Stimulated activated CD4-positive, alpha-beta T cell treated with anti-CD3 and anti-CD28 coated beads, Interleukin-4, amount 100 ng/mL, for 24 hours (primary cell): ENCODE data around the gene MDM1.

Experiments used
- DNase-seq: peaks from one replicate; pipeline ENCODE4 v3.0.0-alpha.2; 2020

MDM1 gene

DNA sequence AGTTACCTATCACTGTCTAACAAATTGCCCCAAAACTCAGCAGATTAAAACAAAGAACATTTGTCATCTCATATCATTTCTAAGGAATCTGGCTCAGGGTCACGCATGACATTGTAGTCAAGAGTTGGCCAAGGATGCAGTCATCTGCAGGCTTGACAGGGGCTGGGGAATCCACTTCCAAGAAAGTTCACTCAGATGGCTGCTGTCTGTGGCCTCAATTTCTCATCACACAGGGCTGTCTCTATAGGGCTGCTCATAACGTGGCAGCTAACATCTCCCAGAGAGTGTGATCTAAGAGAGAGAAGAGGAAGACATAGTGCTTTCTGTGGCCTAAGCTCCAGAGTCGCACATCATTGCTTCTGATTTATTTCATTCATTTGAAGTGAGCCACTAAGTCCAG lies 61.8 kb downstream of the MDM1 start:
- no peak for DNase-seq

DNA sequence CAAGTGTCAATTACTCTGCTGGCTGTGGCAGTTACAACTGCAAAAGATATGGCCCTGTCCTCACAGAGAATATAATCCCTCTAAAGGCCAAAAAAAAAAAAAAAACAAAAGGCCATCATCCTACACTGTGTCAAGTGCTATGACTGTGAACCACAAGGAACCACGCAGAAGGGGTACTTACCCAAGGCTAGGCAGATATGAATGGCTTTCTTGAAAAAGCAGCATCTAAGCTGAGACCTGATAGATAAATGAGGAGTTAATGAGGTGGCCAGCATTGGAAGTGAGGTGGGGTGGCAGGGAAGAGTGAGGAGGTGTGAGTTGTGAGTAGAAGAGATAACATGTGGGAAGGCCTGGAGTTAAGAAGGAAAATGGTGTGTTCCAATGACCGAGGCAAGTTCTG lies 62.4 kb downstream of the MDM1 start:
- DNase-seq, result no peak

DNA sequence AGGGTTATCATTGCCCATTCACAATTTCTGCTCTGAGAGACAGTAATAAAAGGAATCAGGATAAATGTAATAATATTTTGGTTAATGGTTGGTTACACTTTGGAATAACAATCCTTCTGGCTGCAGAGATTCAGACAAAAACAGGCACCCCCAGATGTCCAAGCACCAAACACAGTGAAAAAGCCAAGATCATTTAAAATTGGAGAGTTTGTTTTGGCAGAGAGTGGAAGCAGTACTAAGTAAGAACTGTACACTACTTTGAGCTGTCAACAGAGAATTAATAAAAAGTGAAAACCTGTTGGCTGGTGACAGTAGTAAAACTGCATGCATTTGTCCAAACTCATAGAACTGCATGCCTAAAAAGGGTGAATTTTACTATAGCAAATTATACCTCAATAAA lies 63.2 kb downstream of the MDM1 start:
- no peak for DNase-seq

DNA sequence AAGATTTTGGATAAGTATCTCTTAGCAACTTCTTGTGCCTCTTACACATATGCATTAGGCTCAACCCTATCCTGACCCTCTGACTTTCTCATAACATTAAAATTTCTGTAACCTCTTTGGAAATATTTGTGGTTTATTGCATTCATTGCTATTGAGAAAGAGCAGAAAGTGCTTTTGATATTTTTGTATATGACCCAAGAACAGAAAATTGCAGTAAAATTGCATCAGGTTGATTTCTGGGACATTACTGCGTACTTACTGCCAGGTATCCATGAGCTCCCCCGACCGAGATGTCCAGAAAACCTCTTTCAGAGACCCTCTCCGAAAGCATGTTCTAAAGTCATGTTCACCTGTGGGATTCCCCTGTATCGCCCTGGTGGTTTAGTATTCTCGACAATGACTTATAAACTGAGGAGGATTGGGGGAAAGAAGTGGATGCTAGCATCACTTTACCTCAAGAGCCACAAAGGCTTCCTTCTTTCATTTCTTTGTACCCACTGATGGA lies 64.2 kb downstream of the MDM1 start:
- DNase-seq, result no peak

DNA sequence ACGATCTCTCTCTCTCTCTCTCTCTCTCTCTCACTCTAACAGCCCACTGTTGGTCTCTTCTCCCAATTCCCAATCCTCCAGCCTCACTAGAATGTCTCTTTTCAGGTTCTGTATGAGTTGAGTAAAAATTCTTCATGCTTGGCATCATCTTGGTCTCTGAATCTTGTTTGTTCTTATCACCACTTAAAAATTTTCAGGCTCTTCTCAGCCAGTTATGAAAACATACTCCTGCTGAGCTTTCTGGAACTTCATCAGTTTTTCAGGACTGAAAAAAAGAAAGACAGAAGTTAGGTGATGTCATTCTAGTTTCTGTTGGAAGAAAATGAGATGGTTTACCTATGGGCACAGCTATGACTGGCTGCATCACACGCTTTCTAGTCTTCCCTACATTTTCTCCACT lies 67.3 kb downstream of the MDM1 start:
- DNase-seq, result no peak

DNA sequence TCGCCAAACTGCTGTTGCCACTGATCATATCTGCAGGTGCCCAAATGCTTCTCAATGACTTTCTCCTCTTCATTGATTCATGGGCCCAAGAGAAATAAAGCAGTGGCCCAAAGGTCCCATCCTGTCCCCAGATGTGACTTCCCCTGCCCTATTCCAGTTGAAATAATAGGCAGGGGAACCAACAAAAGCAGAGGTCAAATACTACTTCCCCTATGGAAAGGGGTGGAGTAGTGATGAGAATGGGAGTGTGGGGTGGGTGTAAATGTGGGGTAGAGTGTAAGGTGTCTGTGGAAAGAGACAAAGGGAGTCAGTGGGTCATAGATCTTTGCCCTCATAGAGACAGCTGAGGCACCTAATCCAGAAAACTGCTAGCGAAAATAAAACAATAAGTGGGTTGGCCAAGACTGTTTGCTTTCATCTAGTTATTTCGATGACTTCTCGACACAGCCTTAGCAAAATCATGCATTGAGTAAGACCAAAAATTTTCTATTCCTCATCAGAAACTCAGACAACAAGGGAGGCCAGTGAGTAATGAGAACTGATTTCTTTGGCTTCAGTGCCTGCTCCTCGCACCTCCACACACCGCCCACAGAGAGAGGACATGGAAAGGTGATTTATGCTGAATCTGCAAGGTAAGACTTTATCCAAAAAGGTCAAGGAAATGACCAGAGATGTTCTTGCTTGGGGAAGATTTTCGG lies 67.9 kb downstream of the MDM1 start:
- DNase-seq, result no peak

DNA sequence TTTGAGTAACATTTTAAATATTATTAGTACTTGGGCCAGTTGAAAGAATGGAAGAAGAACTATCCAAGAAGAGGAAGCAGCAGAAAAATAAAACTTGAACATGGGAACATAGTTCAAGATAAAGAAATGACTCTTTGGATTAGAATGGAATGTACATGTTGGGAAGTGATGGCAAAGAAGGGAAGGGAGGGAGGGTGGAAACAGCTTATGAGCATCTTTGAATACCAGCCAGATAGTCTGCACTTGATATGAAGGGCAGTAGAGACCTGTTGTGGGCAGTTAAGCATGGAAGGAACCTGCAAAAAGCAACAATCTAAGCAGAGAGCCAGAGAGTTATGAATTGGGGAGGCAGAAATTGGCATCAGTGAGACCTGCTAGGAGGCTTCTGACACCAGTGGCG lies 68.8 kb downstream of the MDM1 start:
- DNase-seq, result no peak

DNA sequence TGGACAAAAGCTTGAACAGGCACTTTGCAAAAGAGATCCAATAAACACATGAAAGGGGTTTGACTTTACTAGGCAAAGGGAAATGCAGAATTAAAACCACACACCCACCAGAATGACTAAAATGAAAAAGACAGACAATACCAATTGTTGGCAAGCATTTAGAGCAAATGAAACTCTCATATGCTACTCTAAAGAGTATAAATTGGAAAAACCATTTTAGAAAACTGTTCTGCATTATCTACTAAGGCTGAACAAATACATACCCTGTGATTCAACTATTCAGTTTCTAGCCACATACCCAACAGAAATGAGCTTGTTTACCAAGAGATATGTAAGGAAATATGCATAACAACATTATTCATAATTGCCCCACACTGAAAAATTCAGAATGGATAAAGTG lies 70.3 kb downstream of the MDM1 start:
- DNase-seq, result no peak

DNA sequence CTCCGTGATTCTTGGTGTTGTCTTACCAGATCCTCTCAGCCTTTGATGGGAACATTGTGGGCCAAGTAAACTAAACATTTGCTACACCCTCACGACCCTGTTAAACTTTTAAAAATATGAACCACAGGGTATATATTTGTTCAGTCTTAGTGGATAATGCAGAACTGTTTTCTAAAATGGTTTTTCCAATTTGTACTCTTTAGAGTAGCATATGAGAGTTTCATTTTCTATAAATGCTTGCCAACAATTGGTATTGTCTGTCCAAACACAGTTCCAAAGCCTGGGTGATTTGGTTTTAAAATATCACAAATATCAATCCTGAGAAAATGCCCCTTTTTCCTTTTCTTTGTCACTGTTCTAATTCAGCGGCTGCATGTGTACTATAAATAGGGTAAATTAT lies 72.0 kb downstream of the MDM1 start:
- no peak for DNase-seq

DNA sequence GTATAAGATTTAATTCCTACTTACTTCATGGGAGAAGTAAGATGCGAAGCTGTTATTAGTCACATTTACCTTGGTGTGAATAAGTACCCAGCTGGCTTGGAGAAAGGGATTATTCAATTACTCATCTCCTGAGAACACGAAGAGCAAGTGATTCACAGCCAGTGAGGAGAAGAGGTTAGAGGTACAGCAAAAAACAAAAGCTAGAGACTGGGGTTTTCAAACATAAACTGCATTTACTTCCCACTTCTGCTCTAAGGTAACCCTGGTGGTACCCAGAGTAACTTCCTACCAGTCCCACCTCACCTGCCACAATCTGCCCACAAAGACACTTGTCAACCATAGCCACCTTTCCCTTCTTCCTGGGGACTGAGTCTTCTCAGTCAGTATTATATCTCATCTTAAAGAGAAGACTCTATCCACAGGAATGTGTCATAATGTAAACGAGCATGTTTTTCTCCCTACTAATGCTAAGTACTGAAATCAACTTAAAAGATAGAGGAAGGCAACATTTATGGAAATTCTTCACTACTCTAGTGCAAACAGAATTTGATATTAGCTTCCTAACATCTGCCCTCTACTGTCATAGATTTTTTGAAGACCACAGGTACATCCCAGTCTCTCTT lies 72.7 kb downstream of the MDM1 start:
- peak; percentile 24 for DNase-seq

DNA sequence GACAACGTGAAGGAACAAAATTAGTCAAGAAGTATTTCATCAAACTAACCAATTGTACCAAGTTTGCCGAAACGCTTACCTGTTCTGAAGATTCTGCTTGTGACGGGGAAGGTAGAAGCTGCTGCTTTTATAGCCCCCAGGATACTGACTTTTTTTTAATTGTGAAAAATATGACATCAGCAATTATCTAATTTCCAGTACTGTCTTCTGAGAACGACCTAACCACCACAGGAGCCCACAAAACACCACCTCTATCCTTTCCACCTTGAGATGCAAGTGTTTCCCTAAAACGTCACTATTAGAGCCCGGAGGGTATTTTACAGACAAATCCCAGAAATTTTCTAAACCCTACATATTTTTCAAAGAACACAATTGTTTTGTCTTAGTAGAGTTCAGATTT lies 78.7 kb downstream of the MDM1 start, which contains the start of gene IL22:
TSS of gene IL22 (minus strand) at position 101 of the 400 bp plus-strand sequence. CDS start 156 bp downstream, outside the sequence.
- no peak for DNase-seq

DNA sequence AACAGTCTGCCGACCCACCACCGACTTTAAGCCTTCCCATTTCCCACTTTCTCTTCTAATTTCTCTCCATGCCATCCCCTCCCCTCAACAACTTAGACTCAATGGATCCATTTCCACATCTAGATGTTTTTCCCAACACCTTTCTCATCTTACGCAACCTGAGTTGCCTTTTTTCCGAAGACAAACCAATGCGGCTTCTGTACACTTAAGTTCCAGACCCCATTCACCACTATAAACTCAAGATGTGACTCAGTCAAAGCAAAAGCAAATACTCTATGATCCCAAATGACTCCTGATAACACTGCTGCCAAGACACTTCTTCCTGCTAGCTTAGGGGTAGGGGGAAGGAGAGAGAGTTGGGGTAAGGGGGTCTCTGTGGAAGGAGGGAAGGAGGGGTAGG lies 80.1 kb downstream of the MDM1 start:
- DNase-seq, result no peak

DNA sequence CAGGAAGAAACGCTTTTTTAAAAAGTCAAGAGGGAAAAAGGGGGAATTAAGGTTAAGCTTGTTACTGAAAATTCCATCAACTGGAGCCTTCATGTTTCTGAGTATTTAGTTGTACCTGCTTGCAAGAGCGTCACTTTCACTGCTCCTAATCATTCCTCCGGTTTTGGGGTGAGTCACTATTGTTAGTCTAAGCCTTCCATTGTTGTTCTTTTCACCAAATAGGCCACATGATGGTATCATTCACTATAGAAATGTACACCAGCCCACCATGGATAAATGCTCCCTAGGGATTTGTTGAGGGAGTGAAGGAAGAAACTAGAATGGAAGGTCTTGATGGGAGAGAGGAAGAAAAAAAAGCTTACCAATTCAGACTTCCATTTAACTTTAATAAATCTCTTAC lies 81.7 kb downstream of the MDM1 start:
- no peak for DNase-seq

DNA sequence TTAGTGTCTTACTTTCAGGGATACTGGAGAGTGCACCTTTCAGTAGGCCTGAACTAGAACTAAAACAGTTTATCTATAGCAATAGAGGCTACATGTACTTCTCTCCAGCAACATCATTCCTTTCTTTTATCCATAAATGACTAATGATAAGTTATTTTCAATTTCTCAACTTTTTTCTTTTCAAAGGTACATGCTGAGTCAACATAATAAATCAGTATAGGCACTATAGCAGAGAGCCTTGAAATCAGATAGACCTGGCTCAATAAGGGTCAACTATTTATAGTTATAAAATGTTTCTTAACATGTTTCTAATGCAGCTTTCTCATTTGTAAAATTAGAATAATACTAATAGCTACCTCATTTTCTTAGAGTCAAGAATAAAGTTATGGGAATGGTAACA lies 84.4 kb downstream of the MDM1 start:
- no peak for DNase-seq

DNA sequence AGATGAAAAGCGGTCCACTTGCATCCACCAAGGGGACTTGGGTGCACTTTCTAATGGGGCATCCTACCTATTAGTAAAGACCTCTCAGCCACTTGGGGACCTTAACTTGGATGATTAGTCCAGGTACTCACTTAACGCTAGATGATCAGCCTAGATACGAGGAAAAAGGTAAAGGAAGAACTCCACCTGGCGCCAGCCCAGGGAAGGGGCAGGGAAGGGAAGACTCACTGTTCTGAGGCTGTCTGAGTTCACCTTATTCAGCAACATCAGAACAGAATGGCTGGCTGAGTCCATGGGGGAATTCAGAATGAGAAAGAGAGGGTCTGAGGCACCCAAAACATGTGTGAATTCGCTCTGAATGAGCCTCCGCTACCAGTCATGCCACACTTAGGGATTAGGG lies 85.8 kb downstream of the MDM1 start:
- DNase-seq, result no peak

DNA sequence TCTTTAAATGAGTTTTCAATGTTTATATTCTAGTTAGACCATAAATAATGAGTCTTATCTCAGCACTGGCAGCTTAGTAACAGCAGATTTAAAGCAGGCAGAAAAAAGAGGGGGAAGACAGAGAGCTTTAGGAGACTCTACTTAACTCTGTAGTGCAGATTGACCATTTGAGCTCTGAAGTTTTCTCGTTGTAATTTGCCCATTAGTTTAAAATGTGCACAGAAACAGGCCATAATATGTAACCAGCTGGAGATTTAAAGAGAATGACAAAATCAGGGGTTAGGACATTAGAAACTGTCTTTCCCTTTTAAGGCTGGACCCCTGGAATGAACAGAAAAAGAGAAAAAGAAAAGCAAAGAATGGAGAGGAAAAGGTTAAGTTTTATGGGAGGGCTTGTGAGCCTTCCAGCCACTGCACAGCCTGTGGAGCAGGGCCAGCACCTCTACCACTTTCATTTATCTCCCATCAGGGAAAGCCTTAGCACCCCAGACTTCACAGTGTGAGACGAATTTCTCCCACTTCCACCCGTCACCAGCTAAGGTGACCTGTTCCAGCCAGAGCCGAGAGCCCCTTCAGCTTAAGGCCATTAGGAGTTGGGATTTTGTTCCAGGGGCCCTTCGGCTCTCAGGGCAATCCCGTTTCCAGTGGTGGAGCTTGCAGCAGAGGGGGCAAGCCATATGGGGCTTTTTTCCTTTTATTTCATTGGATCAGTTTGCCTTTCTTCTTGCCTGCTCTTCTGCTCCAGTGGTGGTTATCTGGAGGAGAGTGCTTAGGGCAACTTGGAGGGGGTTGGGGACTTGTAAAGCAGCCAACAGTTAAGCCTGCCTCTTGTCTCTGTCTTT lies 86.8 kb downstream of the MDM1 start:
- no peak for DNase-seq
